HCT116 (cell line): ENCODE results near the gene RREB1. TPM values are rescaled to one million over a fixed set of nuclear protein-coding genes. Genes with fewer than 3 reads are reported as not detected.

Source experiments
- ATAC-seq: fragments of 200-7000 bp; cut with Tn5 transposase; 2 replicates; pipeline ENCODE4 v1.9.1; 2020; ENCODE audit warnings: mild to moderate bottlenecking, moderate library complexity
- BruUV-seq: library from RNA; stranded (reverse); fragments of 400-500 nt; replicated peaks from 2 replicates; lab custom pipeline; 2021; lab: Mats Ljungman, UMichigan
- CTCF ChIA-PET: fragments of 300-600 bp; sonication (Branson Sonifier 250); formaldehyde crosslinking; loops from one replicate; lab custom pipeline; 2021; ENCODE audit warnings: antibody characterized with exemption; lab: Charles Lee
- POLR2A ChIA-PET: fragments of 300-600, 350-600 bp; sonication (Branson Sonifier 250); formaldehyde crosslinking; loops from one replicate; lab custom pipeline; 2021; ENCODE audit warnings: antibody characterized with exemption; lab: Charles Lee
- RAD21 ChIA-PET, 2 experiments: fragments of 300-600 bp; sonication (Branson Sonifier 250); formaldehyde crosslinking; loops; one replicate each; lab custom pipeline; 2023; ENCODE audit warnings: low total read pairs in 2 of 2; ENCODE audit not compliant: uncharacterized antibody in 2 of 2, unreplicated experiment in 2 of 2, low non-redundant PET in 1 of 2; lab: Charles Lee
- DNase-seq: peaks from one replicate; pipeline ENCODE4 v3.0.0-alpha.2; 2010; ENCODE audit warnings: low read depth, low spot score
- H2AFZ ChIP-seq: fragments of 200-600 bp; shearing (Covaris generic), sonication (generic); 2 replicates; pipeline ENCODE4 v1.6.1; 2017; ENCODE audit warnings: low read depth, mixed run types, mixed read lengths, antibody characterized with exemption, low read length; ENCODE audit not compliant: poor library complexity, severe bottlenecking
- H3K27ac ChIP-seq: 2 replicates; pipeline ENCODE4 v1.5.1; 2012; ENCODE audit warnings: low read depth, low read length
- H3K27me3 ChIP-seq: fragments of 200-600 bp; sonication (generic); 2 replicates; pipeline ENCODE4 v1.6.1; 2016; ENCODE audit warnings: mixed run types, low read length, mixed read lengths; ENCODE audit not compliant: insufficient read depth
- H3K36me3 ChIP-seq, 2 experiments: fragments of 200-500 bp in 1 of 2; fragments of 200-600 bp in 1 of 2; sonication (Bioruptor generic) in 1 of 2; sonication (generic) in 1 of 2; 2 replicates each; pipeline versions ENCODE4 v1.5.1 to v1.6.1; 2014 to 2016; ENCODE audit warnings: low read length in 2 of 2, inconsistent platforms in 1 of 2, mixed read lengths in 1 of 2, mixed run types in 1 of 2; ENCODE audit not compliant: insufficient read depth in 2 of 2, control insufficient read depth in 1 of 2
- H3K4me1 ChIP-seq, 2 experiments: fragments of 200-600 bp in 1 of 2; sonication (generic) in 1 of 2; 2 replicates each; pipeline versions ENCODE4 v1.5.1 to v1.6.1; 2012 to 2017; ENCODE audit warnings: low read length in 2 of 2, inconsistent platforms in 1 of 2, mild to moderate bottlenecking in 1 of 2, mixed read lengths in 1 of 2, mixed run types in 1 of 2, moderate library complexity in 1 of 2; ENCODE audit not compliant: insufficient read depth in 2 of 2, control insufficient read depth in 1 of 2
- H3K4me2 ChIP-seq: fragments of 200-600 bp; sonication (generic); 2 replicates; pipeline ENCODE4 v1.6.1; 2017; ENCODE audit warnings: mixed run types, low read length, mixed read lengths
- H3K4me3 ChIP-seq, 2 experiments: fragments of 200-600 bp in 1 of 2; sonication (generic) in 1 of 2; replicated peaks in 1 of 2; 2 replicates each; pipeline ENCODE4 v1.5.1; 2011 to 2016; ENCODE audit warnings: low read length in 2 of 2, control low read depth in 1 of 2, low read depth in 1 of 2, mild to moderate bottlenecking in 1 of 2, mixed read lengths in 1 of 2, mixed run types in 1 of 2
- H3K79me2 ChIP-seq: fragments of 200-600 bp; sonication (generic); 2 replicates; pipeline ENCODE4 v1.6.1; 2017; ENCODE audit warnings: mild to moderate bottlenecking, mixed run types, low read length, moderate library complexity, mixed read lengths; ENCODE audit not compliant: insufficient read depth
- H3K9ac ChIP-seq: fragments of 200-600 bp; sonication (generic); 2 replicates; pipeline ENCODE4 v1.6.1; 2016; ENCODE audit warnings: low read length, mixed read lengths
- H3K9me2 ChIP-seq: fragments of 200-600 bp; sonication (generic), shearing (Covaris generic); 2 replicates; pipeline ENCODE4 v1.6.1; 2017; ENCODE audit warnings: mixed run types, mild to moderate bottlenecking, moderate library complexity; ENCODE audit not compliant: insufficient read depth
- H3K9me3 ChIP-seq, 2 experiments: fragments of 200-500 bp in 1 of 2; fragments of 200-600 bp in 1 of 2; sonication (Bioruptor generic) in 1 of 2; sonication (generic) in 1 of 2; 2 replicates each; pipeline ENCODE4 v1.6.1; 2014 to 2017; ENCODE audit warnings: low read length in 2 of 2, mixed read lengths in 2 of 2, inconsistent platforms in 1 of 2, low read depth in 1 of 2, mild to moderate bottlenecking in 1 of 2, mixed run types in 1 of 2, moderate library complexity in 1 of 2; ENCODE audit not compliant: control insufficient read depth in 1 of 2, insufficient read depth in 1 of 2
- H4K20me1 ChIP-seq: fragments of 200-600 bp; sonication (generic), shearing (Covaris generic); 2 replicates; pipeline ENCODE4 v1.6.1; 2017; ENCODE audit warnings: mixed run types, mild to moderate bottlenecking, moderate library complexity; ENCODE audit not compliant: insufficient read depth
- ELF1 ChIP-seq: IDR thresholded peaks from 2 replicates; pipeline ENCODE4 v1.6.1; 2012; ENCODE audit warnings: low read depth, borderline replicate concordance
- EZH2 ChIP-seq: fragments of 200-600 bp; sonication (generic); IDR thresholded peaks from 2 replicates; pipeline ENCODE4 v1.6.1; 2017; ENCODE audit warnings: antibody characterized with exemption, mixed run types
- EZH2phosphoT487 ChIP-seq: fragments of 200-600 bp; IDR thresholded peaks from 2 replicates; pipeline ENCODE4 v1.6.1; 2018; ENCODE audit warnings: antibody characterized with exemption, borderline replicate concordance
- POLR2AphosphoS5 ChIP-seq: IDR thresholded peaks from 2 replicates; pipeline ENCODE4 v1.6.1; 2011; ENCODE audit warnings: mild to moderate bottlenecking, low read depth, low read length, moderate library complexity
- SRF ChIP-seq: IDR thresholded peaks from 2 replicates; pipeline ENCODE4 v1.6.1; 2012; ENCODE audit warnings: low read depth
- TCF7L2 ChIP-seq: IDR thresholded peaks from 2 replicates; pipeline ENCODE4 v1.7.0; 2011; ENCODE audit warnings: borderline replicate concordance, inconsistent platforms; ENCODE audit not compliant: insufficient read depth, insufficient read length; ENCODE audit errors: extremely low read depth
- YY1 ChIP-seq: IDR thresholded peaks from 2 replicates; pipeline ENCODE4 v1.6.1; 2011; ENCODE audit warnings: low read length, low read depth, moderate library complexity, mild to moderate bottlenecking; ENCODE audit not compliant: insufficient replicate concordance; ENCODE audit errors: extremely low read depth
- intact Hi-C: fragments of 100-400 bp; cut with micrococcal nuclease; formaldehyde crosslinking; loops from 2 replicates; pipeline ENCODE4 v1.10.0; 2022
- total RNA-seq: library from RNA; stranded (reverse); gene quantifications from one replicate; pipeline ENCODE4 v1.2.1, GENCODE V29; 2021; ENCODE audit not compliant: unreplicated experiment
- TF ChIP-seq, protein P1 (sequence below), 3 experiments: fragments of 200-600 bp in 1 of 3; sonication (generic) in 1 of 3; IDR thresholded peaks in 2 of 3; conservative IDR thresholded peaks in 1 of 3; 2 replicates each; pipeline ENCODE4 v1.5.1; 2012 to 2017; ENCODE audit warnings: low read depth in 2 of 3, low read length in 2 of 3, antibody characterized with exemption in 1 of 3, borderline replicate concordance in 1 of 3, control low read depth in 1 of 3, mild to moderate bottlenecking in 1 of 3, mixed read lengths in 1 of 3, mixed run types in 1 of 3, moderate library complexity in 1 of 3; ENCODE audit not compliant: insufficient read depth in 1 of 3
- TF ChIP-seq, protein P2 (sequence below): IDR thresholded peaks from 2 replicates; pipeline ENCODE4 v1.6.1; 2012; ENCODE audit warnings: low read depth

Gene RREB1
- total RNA-seq, 1 experiment from 2014 or later: 47.9 TPM

DNA sequence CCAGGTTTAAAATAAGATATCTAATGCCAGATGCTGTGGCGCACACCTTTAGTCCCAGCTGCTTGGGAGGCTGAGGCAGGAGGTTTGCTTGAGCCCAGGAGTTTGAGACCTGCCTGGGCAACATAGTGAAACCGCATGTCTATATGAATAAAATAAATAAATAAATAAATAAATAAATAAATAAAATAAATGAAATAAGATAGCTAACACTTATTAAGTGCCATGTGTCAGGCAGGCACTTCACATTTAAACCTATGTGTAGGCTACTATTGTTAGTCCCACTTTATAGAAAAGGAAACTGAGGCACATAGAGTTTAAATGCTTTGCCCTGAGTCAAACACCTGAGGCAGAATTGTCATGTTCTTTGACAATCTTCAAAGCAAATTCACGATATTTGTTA, 32.9 kb upstream of the RREB1 start:
- intact Hi-C loops: no loop called here

More for the DNA sequence above, 32.9 kb upstream of the RREB1 start:
- Histone ChIP-seq H3K4me1 (peaks cover 4 to 5% of the 10 kb centered on the region in 2 experiments; a peak in 3 of 4 replicates), H2AFZ (no peak overlapping the region), H3K79me2 (no peaks in the 10 kb centered on the region), H3K9ac (no peak overlapping the region), H3K9me2 (no peaks in the 10 kb centered on the region), H4K20me1 (no peaks in the 10 kb centered on the region), H3K36me3 (no peaks in the 10 kb centered on the region), H3K9me3 (no peaks in the 10 kb centered on the region), H3K4me2 (no peak overlapping the region)
- no peak for ATAC-seq
- CTCF ChIA-PET: no interaction called here
- RAD21 ChIA-PET: no interaction called here
- POLR2A ChIA-PET: no interaction called here
- TF ChIP-seq EZH2phosphoT487 (no peak), TCF7L2 (no peak), YY1 (no peak), ELF1 (no peak), POLR2AphosphoS5 (no peak), EZH2 (no peak), SRF (no peak)
- TF ChIP-seq, protein P1, sequence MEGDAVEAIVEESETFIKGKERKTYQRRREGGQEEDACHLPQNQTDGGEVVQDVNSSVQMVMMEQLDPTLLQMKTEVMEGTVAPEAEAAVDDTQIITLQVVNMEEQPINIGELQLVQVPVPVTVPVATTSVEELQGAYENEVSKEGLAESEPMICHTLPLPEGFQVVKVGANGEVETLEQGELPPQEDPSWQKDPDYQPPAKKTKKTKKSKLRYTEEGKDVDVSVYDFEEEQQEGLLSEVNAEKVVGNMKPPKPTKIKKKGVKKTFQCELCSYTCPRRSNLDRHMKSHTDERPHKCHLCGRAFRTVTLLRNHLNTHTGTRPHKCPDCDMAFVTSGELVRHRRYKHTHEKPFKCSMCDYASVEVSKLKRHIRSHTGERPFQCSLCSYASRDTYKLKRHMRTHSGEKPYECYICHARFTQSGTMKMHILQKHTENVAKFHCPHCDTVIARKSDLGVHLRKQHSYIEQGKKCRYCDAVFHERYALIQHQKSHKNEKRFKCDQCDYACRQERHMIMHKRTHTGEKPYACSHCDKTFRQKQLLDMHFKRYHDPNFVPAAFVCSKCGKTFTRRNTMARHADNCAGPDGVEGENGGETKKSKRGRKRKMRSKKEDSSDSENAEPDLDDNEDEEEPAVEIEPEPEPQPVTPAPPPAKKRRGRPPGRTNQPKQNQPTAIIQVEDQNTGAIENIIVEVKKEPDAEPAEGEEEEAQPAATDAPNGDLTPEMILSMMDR (IDR thresholded peaks at IDR 0.05 in 2 of 3, conservative IDR thresholded peaks at IDR 0.05 in 1 of 3; ENCODE audit: borderline replicate concordance in 1 of 3, insufficient read depth in 1 of 3, low read depth in 2 of 3, low read length in 2 of 3): no peak
- TF ChIP-seq, protein P2, sequence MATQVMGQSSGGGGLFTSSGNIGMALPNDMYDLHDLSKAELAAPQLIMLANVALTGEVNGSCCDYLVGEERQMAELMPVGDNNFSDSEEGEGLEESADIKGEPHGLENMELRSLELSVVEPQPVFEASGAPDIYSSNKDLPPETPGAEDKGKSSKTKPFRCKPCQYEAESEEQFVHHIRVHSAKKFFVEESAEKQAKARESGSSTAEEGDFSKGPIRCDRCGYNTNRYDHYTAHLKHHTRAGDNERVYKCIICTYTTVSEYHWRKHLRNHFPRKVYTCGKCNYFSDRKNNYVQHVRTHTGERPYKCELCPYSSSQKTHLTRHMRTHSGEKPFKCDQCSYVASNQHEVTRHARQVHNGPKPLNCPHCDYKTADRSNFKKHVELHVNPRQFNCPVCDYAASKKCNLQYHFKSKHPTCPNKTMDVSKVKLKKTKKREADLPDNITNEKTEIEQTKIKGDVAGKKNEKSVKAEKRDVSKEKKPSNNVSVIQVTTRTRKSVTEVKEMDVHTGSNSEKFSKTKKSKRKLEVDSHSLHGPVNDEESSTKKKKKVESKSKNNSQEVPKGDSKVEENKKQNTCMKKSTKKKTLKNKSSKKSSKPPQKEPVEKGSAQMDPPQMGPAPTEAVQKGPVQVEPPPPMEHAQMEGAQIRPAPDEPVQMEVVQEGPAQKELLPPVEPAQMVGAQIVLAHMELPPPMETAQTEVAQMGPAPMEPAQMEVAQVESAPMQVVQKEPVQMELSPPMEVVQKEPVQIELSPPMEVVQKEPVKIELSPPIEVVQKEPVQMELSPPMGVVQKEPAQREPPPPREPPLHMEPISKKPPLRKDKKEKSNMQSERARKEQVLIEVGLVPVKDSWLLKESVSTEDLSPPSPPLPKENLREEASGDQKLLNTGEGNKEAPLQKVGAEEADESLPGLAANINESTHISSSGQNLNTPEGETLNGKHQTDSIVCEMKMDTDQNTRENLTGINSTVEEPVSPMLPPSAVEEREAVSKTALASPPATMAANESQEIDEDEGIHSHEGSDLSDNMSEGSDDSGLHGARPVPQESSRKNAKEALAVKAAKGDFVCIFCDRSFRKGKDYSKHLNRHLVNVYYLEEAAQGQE: no peak
- TF ChIP-seq, all 23 proteins: peak for 0
- Histone ChIP-seq H3K4me3 (no peak overlapping the region), H3K27ac (no peak overlapping the region), H3K27me3 (no peaks in the 10 kb centered on the region)
- no peak for DNase-seq
- BruUV-seq: no TSS peak
